COLO668 (cell line): Measurements from ENCODE around the gene CREB5.

Experiments
- DNase-seq: peaks from one replicate; lab custom pipeline; 2025; ENCODE audit not compliant: unreplicated experiment; lab: John Stamatoyannopoulos, UW

Gene CREB5

GRCh38 chr7:28702171-28702570 lies 289.9 kb downstream of the CREB5 start:
- no peak for DNase-seq

GRCh38 chr7:28703037-28703765 lies 290.9 kb downstream of the CREB5 start:
- DNase-seq = no peak

GRCh38 chr7:28704706-28705105 lies 292.4 kb downstream of the CREB5 start:
- no peak for DNase-seq

- no peak for DNase-seq
Measured at GRCh38 chr7:28705350-28705749, 293.0 kb downstream of the CREB5 start.

- DNase-seq = no peak
Measured at GRCh38 chr7:28706584-28706983, 294.3 kb downstream of the CREB5 start.

GRCh38 chr7:28707291-28707690 lies 295.0 kb downstream of the CREB5 start:
- no peak for DNase-seq

GRCh38 chr7:28708033-28708951 lies 296.0 kb downstream of the CREB5 start:
- DNase-seq = no peak

GRCh38 chr7:28709748-28710147 lies 297.4 kb downstream of the CREB5 start:
- DNase-seq = no peak

GRCh38 chr7:28711114-28711513 lies 298.8 kb downstream of the CREB5 start:
- DNase-seq = no peak

- DNase-seq = no peak
Measured at GRCh38 chr7:28714459-28715120, 302.3 kb downstream of the CREB5 start.

GRCh38 chr7:28717445-28718054 lies 305.2 kb downstream of the CREB5 start:
- no peak for DNase-seq

GRCh38 chr7:28718055-28718481 lies 305.8 kb downstream of the CREB5 start:
- DNase-seq = no peak

GRCh38 chr7:28718545-28718944 lies 306.2 kb downstream of the CREB5 start:
- DNase-seq = no peak

GRCh38 chr7:28722684-28723083 lies 310.4 kb downstream of the CREB5 start:
- no peak for DNase-seq

GRCh38 chr7:28723336-28723735 lies 311.0 kb downstream of the CREB5 start:
- DNase-seq = no peak

GRCh38 chr7:28724563-28724962 lies 312.2 kb downstream of the CREB5 start:
- DNase-seq = no peak

- DNase-seq = no peak
Measured at GRCh38 chr7:28725045-28725642, 312.8 kb downstream of the CREB5 start.

GRCh38 chr7:28725911-28726310 lies 313.6 kb downstream of the CREB5 start:
- no peak for DNase-seq

GRCh38 chr7:28726555-28726954 lies 314.2 kb downstream of the CREB5 start:
- DNase-seq = no peak

GRCh38 chr7:28729281-28729680 lies 317.0 kb downstream of the CREB5 start:
- DNase-seq = peak; percentile 76

GRCh38 chr7:28729727-28730126 lies 317.4 kb downstream of the CREB5 start:
- DNase-seq = no peak
